Measurements from ENCODE around the gene CEACAM1.
A peak's percentile ranks its signal among the peaks of the same experiment; 100 is the strongest.
"Not testable (repeated sequence)": the region's sequence is repeated elsewhere in the genome, so short reads cannot be mapped to it uniquely, and the experiment has no call there.

CEACAM1 gene

GRCh38 chr19:42555801-42556200 is 27.5 kb upstream of the CEACAM1 start:
- no peak for TF ChIP-seq CTCF (IDR thresholded peaks at IDR 0.05; ENCODE audit: control insufficient read depth, insufficient read depth, low read depth, low read length, missing control alignments)
- no peak overlapping the region for H3K4me3 ChIP-seq (ENCODE audit: control insufficient read depth, low read depth, low read length)
- no peak for DNase-seq (ENCODE audit: low read depth)

GRCh38 chr19:42555317-42555716 is 27.0 kb upstream of the CEACAM1 start:
- no peak for TF ChIP-seq CTCF (IDR thresholded peaks at IDR 0.05; ENCODE audit: control insufficient read depth, insufficient read depth, low read depth, low read length, missing control alignments)
- no peak for DNase-seq (ENCODE audit: low read depth)
- H3K4me3 ChIP-seq (ENCODE audit: control insufficient read depth, low read depth, low read length), result no peak overlapping the region

GRCh38 chr19:42554046-42554575 is 25.8 kb upstream of the CEACAM1 start:
- TF ChIP-seq CTCF (IDR thresholded peaks at IDR 0.05; ENCODE audit: control insufficient read depth, insufficient read depth, low read depth, low read length, missing control alignments), result no peak
- no peak overlapping the region for H3K4me3 ChIP-seq (ENCODE audit: control insufficient read depth, low read depth, low read length)

GRCh38 chr19:42553292-42554045 is 25.2 kb upstream of the CEACAM1 start:
- TF ChIP-seq CTCF (IDR thresholded peaks at IDR 0.05; ENCODE audit: control insufficient read depth, insufficient read depth, low read depth, low read length, missing control alignments), result no peak
- DNase-seq (ENCODE audit: low read depth), result peak; percentile 67
- no peak overlapping the region for H3K4me3 ChIP-seq (ENCODE audit: control insufficient read depth, low read depth, low read length)

More at GRCh38 chr19:42554046-42554575, 25.8 kb upstream of the CEACAM1 start:
- DNase-seq (ENCODE audit: low read depth), result no peak

- H3K4me3 ChIP-seq (ENCODE audit: control insufficient read depth, low read depth, low read length), result no peak overlapping the region
- TF ChIP-seq CTCF (IDR thresholded peaks at IDR 0.05; ENCODE audit: control insufficient read depth, insufficient read depth, low read depth, low read length, missing control alignments), result no peak
- DNase-seq (ENCODE audit: low read depth), result no peak
Measured at GRCh38 chr19:42552086-42553065, 24.1 kb upstream of the CEACAM1 start.

GRCh38 chr19:42550521-42550920 is 22.2 kb upstream of the CEACAM1 start:
- not testable (repeated sequence) for H3K4me3 ChIP-seq (ENCODE audit: control insufficient read depth, low read depth, low read length); DNase-seq (ENCODE audit: low read depth)

- DNase-seq (ENCODE audit: low read depth); H3K4me3 ChIP-seq (ENCODE audit: control insufficient read depth, low read depth, low read length): not testable (repeated sequence)
Measured at GRCh38 chr19:42549067-42549466, 20.8 kb upstream of the CEACAM1 start.

Data from AG09309 (cell line).